Body of pancreas (tissue), 4 donors: ENCODE results near the gene CAPN10.

Source experiments
- POLR2A ChIP-seq, 3 donors: fragments of 450-650 bp; IDR thresholded peaks; one replicate each; pipeline ENCODE4 v1.6.1; 2016; ENCODE audit warnings: antibody characterized with exemption in 3 of 3, mild to moderate bottlenecking in 2 of 3
- TF ChIP-seq, protein P1 (sequence below), 7 experiments: fragments of 450-650 bp in 4 of 7; fragments of 200-600 bp in 3 of 7; sonication (generic) in 3 of 7; IDR thresholded peaks; one replicate each; pipeline ENCODE4 v1.5.1; 2016 to 2019; ENCODE audit warnings: antibody characterized with exemption in 7 of 7

DNA sequence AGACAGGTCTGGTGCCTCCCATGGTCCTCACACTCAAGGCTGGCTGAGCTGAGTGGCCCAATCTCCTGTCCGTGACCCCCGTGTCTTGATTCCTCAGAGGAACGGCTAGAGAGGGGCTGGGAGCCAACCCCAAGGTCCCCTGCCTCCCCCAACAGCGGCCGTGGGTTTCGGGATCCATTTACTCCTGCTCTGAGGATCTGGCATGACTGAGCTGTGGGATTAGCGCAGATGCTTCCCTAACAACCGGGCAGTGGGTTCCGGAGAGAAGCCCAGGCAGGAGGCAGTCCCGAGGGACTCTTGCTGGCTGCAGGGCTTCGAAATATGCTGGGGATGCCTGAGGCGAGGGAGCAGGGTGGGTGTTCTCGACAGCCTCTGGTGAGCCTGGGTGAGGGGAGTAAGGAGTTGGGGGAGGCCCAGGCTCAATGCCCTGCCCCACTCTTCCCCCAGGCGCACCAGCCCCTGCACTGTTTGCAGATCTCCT, 57.7 kb downstream of the CAPN10 start:
- TF ChIP-seq, protein P1, sequence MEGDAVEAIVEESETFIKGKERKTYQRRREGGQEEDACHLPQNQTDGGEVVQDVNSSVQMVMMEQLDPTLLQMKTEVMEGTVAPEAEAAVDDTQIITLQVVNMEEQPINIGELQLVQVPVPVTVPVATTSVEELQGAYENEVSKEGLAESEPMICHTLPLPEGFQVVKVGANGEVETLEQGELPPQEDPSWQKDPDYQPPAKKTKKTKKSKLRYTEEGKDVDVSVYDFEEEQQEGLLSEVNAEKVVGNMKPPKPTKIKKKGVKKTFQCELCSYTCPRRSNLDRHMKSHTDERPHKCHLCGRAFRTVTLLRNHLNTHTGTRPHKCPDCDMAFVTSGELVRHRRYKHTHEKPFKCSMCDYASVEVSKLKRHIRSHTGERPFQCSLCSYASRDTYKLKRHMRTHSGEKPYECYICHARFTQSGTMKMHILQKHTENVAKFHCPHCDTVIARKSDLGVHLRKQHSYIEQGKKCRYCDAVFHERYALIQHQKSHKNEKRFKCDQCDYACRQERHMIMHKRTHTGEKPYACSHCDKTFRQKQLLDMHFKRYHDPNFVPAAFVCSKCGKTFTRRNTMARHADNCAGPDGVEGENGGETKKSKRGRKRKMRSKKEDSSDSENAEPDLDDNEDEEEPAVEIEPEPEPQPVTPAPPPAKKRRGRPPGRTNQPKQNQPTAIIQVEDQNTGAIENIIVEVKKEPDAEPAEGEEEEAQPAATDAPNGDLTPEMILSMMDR (IDR thresholded peaks at IDR 0.05): no peak
- no peak for TF ChIP-seq POLR2A (IDR thresholded peaks at IDR 0.05)
